Erythroblast (primary cell): ENCODE data around the gene DCUN1D2.

Source experiments
- GATA1 ChIP-seq: IDR thresholded peaks from 2 replicates; pipeline ENCODE4 v1.6.1; 2011; ENCODE audit warnings: low read depth, mild to moderate bottlenecking, control low read depth, low read length, moderate library complexity
- POLR2A ChIP-seq: IDR thresholded peaks from 2 replicates; pipeline ENCODE4 v1.6.1; 2011; ENCODE audit warnings: mild to moderate bottlenecking, low read length

DNA sequence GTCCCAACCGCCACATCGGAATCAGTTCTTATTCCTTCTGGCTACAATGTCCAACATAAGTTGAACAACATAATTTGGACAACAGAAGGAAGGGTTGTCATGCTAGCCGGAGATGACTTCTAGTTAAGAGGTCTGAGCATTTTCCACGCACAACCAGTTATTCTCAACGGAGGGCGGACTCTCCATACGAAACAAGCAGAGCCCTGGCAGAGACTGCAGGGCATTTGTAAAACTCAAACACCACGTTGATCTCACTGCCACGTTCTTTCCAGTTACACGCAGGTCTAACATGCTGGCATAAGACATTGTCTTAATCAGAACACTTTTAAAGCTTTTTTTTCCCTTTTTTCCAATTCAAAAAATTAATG lies 38.3 kb upstream of the DCUN1D2 start:
- TF ChIP-seq POLR2A (no peak), GATA1 (no peak)
